Keratinocyte (primary cell): Measurements from ENCODE around the gene ROBO3. TPM values are rescaled to one million over a fixed set of nuclear protein-coding genes. Genes with fewer than 3 reads are reported as not detected.

Experiments
- DNase-seq: peaks from one replicate; pipeline ENCODE4 v3.0.0-alpha.2; 2011; ENCODE audit warnings: low read depth, missing footprints, low spot score
- FAIRE-seq: peaks from 2 replicates; lab custom pipeline; 2011; peaks lifted over from hg19 to GRCh38; lab: Jason Lieb, UNC
- H2AFZ ChIP-seq: 2 replicates; pipeline ENCODE4 v1.6.0; 2012; ENCODE audit warnings: low read length, control low read depth, inconsistent platforms; ENCODE audit not compliant: control insufficient read depth
- H3K27ac ChIP-seq: 2 replicates; pipeline ENCODE4 v1.5.1; 2011; ENCODE audit warnings: low read length; ENCODE audit not compliant: control insufficient read depth, insufficient read depth
- H3K27me3 ChIP-seq: 3 replicates; pipeline ENCODE4 v1.6.0; 2011; ENCODE audit warnings: low read length; ENCODE audit not compliant: control insufficient read depth, insufficient read depth; ENCODE audit errors: extremely low read depth
- H3K36me3 ChIP-seq, 2 experiments: 2 replicates in 1 of 2; 3 replicates in 1 of 2; pipeline ENCODE4 v1.5.1; 2011; ENCODE audit warnings: low read length in 2 of 2, mild to moderate bottlenecking in 1 of 2; ENCODE audit not compliant: control insufficient read depth in 2 of 2, insufficient read depth in 2 of 2; ENCODE audit errors: extremely low read depth in 1 of 2
- H3K4me1 ChIP-seq: 3 replicates; pipeline ENCODE4 v1.5.1; 2011; ENCODE audit warnings: low read length; ENCODE audit not compliant: control insufficient read depth, insufficient read depth; ENCODE audit errors: extremely low read depth
- H3K4me2 ChIP-seq: 3 replicates; pipeline ENCODE4 v1.6.0; 2011; ENCODE audit warnings: low read depth, low read length; ENCODE audit not compliant: control insufficient read depth, insufficient read depth; ENCODE audit errors: extremely low read depth
- H3K4me3 ChIP-seq, 3 experiments: fragments of 200-600 bp in 1 of 3; sonication (generic) in 1 of 3; 2 replicates in 2 of 3; 3 replicates in 1 of 3; pipeline ENCODE4 v1.5.1; 2011 to 2016; ENCODE audit warnings: low read length in 3 of 3, mild to moderate bottlenecking in 3 of 3, control low read depth in 2 of 3, inconsistent platforms in 1 of 3, low read depth in 1 of 3, mixed read lengths in 1 of 3, mixed run types in 1 of 3, moderate library complexity in 1 of 3; ENCODE audit not compliant: control insufficient read depth in 2 of 3, insufficient read depth in 2 of 3; ENCODE audit errors: extremely low read depth in 1 of 3
- H3K79me2 ChIP-seq: 2 replicates; pipeline ENCODE4 v1.6.0; 2012; ENCODE audit warnings: low read length; ENCODE audit not compliant: control insufficient read depth, insufficient read depth
- H3K9ac ChIP-seq: 3 replicates; pipeline ENCODE4 v1.6.0; 2011; ENCODE audit warnings: low read length; ENCODE audit not compliant: control insufficient read depth, insufficient read depth; ENCODE audit errors: extremely low read depth
- H3K9me1 ChIP-seq: 3 replicates; pipeline ENCODE4 v1.6.0; 2011; ENCODE audit warnings: low read length; ENCODE audit not compliant: control insufficient read depth, insufficient read depth; ENCODE audit errors: extremely low read depth
- H3K9me3 ChIP-seq: 2 replicates; pipeline ENCODE4 v1.5.1; 2012; ENCODE audit warnings: low read depth, low read length; ENCODE audit not compliant: control insufficient read depth
- H4K20me1 ChIP-seq: 3 replicates; pipeline ENCODE4 v1.6.0; 2011; ENCODE audit warnings: low read length; ENCODE audit not compliant: control insufficient read depth, insufficient read depth; ENCODE audit errors: extremely low read depth
- CTCF ChIP-seq, 3 experiments: IDR thresholded peaks in 1 of 3; conservative IDR thresholded peaks in 1 of 3; optimal IDR thresholded peaks in 1 of 3; 2 replicates in 2 of 3; 3 replicates in 1 of 3; pipeline versions ENCODE3 to v1.5.1; 2011; ENCODE audit warnings: low read length in 3 of 3, mild to moderate bottlenecking in 3 of 3, moderate library complexity in 2 of 3, control low read depth in 1 of 3, inconsistent platforms in 1 of 3; ENCODE audit not compliant: insufficient read depth in 2 of 3; ENCODE audit errors: extremely low read depth in 1 of 3
- EZH2 ChIP-seq: IDR thresholded peaks from one replicate; pipeline ENCODE4 v1.6.1; 2012; ENCODE audit warnings: inconsistent platforms, mild to moderate bottlenecking, low read length, moderate library complexity
- dilution Hi-C: fragments of 300-500 bp; cut with MboI; formaldehyde crosslinking; loops from one replicate; pipeline ENCODE4 v1.7.0; 2020; ENCODE audit warnings: low sequenced_read_pairs; ENCODE audit not compliant: extremely low pct_ligation_motif_present
- polyA plus RNA-seq, 5 experiments: library from polyadenylated mRNA; depleted of rRNA in 3 of 5; stranded (reverse) in 3 of 5; stranded (forward) in 1 of 5; unstranded in 1 of 5; fragments of >200 nt; gene quantifications; 1 replicate in 1 of 5; 2 replicates in 3 of 5; 3 replicates in 1 of 5; pipeline versions ENCODE4 v1.2.1 to v1.2.3, GENCODE V29; 2011 to 2012; ENCODE audit warnings: missing spikeins in 2 of 5, low read depth in 1 of 5, low replicate concordance in 1 of 5

ROBO3 gene
- polyA plus RNA-seq, 1 donor (not counting 4 experiments of a cell fraction or from before 2014, with no cell fraction given) = 13.6 TPM

GRCh38 chr11:124825876-124826275 is 39.4 kb upstream of the ROBO3 start:
- no peak for TF ChIP-seq CTCF (optimal IDR thresholded peaks at IDR 0.05 in 1 of 3, IDR thresholded peaks at IDR 0.05 in 1 of 3, conservative IDR thresholded peaks at IDR 0.05 in 1 of 3; ENCODE audit: extremely low read depth in 1 of 3, insufficient read depth in 2 of 3, low read length in 3 of 3)
- TF ChIP-seq EZH2 = no peak
- Histone ChIP-seq H3K79me2 (no peaks in the 10 kb centered on the region), H3K4me1 (no peaks in the 10 kb centered on the region), H3K4me3 (no peak overlapping the region), H3K9ac (no peak overlapping the region), H4K20me1 (no peaks in the 10 kb centered on the region), H3K9me3 (no peaks in the 10 kb centered on the region), H3K27me3 (peaks cover 56% of the 10 kb centered on the region), H3K27ac (no peak overlapping the region), H3K36me3 (no peaks in the 10 kb centered on the region), H3K4me2 (no peak overlapping the region), H3K9me1 (no peaks in the 10 kb centered on the region), H2AFZ (no peak overlapping the region)
- DNase-seq (no peak), FAIRE-seq (no peak)
- dilution Hi-C loops = no loop called here

- DNase-seq (no peak), FAIRE-seq (no peak)
- dilution Hi-C loops = no loop called here
- Histone ChIP-seq H3K79me2 (no peaks in the 10 kb centered on the region), H4K20me1 (no peaks in the 10 kb centered on the region), H3K27me3 (peaks cover 58% of the 10 kb centered on the region), H3K9me1 (no peaks in the 10 kb centered on the region), H3K4me2 (no peak overlapping the region), H3K9ac (no peak overlapping the region), H2AFZ (no peak overlapping the region), H3K4me1 (peaks cover 4% of the 10 kb centered on the region), H3K9me3 (no peaks in the 10 kb centered on the region), H3K36me3 (no peaks in the 10 kb centered on the region), H3K27ac (no peak overlapping the region), H3K4me3 (no peak overlapping the region)
- TF ChIP-seq CTCF (optimal IDR thresholded peaks at IDR 0.05 in 1 of 3, IDR thresholded peaks at IDR 0.05 in 1 of 3, conservative IDR thresholded peaks at IDR 0.05 in 1 of 3; ENCODE audit: extremely low read depth in 1 of 3, insufficient read depth in 2 of 3, low read length in 3 of 3) (no peak), EZH2 (no peak)
Observed at GRCh38 chr11:124829986-124830385, 35.2 kb upstream of the ROBO3 start.
